ENCODE measurements around the gene DIP2B.

DNA sequence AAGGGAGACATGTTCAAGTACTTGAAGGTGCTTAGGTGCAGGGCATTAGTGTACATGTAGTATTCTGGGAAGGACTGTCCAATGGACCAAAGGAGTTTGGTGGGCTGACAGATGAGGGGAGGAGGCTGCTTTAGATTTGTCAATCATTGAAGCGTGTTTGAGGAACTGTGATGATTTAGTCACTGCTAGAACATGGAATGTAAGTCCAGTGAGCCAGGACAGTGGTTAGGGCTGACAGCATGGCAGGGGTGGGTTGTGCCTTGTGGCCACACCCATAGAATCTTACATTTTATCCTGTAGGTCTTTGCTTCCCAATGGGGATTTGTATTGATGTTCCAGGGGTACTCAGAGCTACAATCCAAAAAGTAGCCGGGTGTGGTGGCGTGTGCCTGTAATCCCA lies 24.6 kb downstream of the DIP2B start:
- no peak for TF ChIP-seq POLR2A (IDR thresholded peaks at IDR 0.05)
- TF ChIP-seq, protein P1, sequence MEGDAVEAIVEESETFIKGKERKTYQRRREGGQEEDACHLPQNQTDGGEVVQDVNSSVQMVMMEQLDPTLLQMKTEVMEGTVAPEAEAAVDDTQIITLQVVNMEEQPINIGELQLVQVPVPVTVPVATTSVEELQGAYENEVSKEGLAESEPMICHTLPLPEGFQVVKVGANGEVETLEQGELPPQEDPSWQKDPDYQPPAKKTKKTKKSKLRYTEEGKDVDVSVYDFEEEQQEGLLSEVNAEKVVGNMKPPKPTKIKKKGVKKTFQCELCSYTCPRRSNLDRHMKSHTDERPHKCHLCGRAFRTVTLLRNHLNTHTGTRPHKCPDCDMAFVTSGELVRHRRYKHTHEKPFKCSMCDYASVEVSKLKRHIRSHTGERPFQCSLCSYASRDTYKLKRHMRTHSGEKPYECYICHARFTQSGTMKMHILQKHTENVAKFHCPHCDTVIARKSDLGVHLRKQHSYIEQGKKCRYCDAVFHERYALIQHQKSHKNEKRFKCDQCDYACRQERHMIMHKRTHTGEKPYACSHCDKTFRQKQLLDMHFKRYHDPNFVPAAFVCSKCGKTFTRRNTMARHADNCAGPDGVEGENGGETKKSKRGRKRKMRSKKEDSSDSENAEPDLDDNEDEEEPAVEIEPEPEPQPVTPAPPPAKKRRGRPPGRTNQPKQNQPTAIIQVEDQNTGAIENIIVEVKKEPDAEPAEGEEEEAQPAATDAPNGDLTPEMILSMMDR (IDR thresholded peaks at IDR 0.05), result no peak

All from adrenal gland (tissue), 5 donors.